Measurements from ENCODE around the gene TRMT44.
"Not testable (repeated sequence)": the region's sequence is repeated elsewhere in the genome, so short reads cannot be mapped to it uniquely, and the experiment has no call there.

Gene TRMT44

GRCh38 chr4:8467016-8467415, 26.4 kb downstream of the TRMT44 start:
- no peak for DNase-seq (ENCODE audit: low read depth, low spot score)

DNA sequence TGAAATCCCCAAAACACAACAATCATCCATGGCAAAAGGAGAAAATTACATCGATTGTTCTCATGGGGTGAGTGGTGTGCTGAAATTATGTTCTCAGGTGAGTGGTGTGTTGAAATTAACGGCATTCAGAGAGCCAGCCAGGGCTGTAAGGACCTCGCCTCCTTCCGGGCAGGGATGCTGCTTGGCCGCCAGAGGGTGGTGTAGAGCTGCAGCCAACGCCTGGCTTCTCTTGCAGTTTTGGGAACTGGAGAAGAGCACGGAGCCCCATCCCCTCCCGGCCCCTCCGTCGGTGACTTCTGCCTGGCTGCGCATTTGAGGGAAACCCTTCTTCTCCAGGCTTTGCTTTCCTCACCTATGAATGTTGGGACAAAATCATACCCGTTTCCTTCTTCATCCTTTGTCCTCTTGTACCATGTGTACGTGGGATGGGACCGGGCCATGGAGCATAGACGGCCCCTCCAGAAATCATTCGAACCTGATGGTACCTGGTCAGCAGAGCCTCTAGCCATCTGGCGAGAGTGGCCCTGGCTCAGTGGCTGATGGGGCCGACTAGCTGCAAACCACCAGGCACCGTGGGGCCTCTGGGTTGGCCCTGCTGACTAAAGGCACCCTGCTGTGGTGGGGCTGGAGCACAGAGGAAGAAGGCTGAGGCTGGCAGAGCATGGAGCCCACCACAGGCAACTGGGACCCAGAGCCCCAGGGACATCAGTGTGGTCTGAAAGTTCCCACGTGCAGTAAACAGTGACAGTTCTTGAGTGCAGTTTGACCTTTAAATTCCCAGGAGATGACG, 28.4 kb downstream of the TRMT44 start:
- peak; percentile 37 for DNase-seq (ENCODE audit: low read depth, low spot score)

DNA sequence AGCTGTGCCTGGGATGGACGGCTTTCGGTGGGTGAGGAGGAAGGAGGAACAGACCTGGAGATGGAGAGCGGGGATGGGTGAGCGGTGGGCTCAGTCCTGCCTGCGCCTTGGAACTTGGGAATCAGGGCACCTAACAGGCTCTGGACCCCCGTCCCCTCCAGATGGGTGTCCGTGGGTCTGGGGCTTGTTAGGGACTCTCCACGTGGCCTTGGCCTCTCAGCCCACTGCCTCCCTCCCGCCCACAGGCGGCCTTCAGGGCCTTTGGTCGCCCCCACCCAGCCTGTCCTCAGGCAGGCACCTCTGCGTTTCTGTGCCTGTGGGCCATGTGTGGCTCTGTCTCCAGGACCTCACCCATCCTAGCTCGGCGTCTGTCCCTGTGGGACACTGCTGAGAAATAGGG, 29.0 kb downstream of the TRMT44 start:
- DNase-seq (ENCODE audit: low read depth, low spot score), result no peak

DNA sequence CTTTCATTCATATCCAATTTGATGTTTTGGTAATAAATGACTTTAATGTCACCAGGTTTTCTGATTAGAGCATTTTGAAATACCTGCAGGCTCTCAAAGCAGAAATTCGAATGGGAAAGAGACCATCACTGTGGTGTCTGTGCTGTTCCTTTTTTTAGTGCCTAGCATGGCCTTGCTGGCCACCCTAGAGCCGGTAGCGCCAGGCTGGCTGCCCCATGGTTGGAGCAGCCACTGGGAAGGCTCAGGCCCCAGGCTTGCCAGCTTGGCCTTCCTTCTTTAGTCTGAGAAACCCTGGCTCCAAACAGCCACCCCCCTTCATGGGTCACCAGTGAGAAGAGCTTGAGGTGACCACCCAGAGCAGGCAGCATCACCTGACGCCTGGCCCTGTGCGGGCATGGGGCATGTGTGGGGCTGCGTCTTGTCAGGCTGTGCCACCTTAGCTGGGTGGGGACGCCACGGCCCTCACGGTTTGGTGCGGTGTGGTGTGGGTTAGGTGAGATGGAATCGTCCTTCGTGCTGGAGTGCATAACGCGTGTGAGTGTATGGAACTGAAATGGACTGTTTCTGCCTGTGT, 30.0 kb downstream of the TRMT44 start:
- no peak for DNase-seq (ENCODE audit: low read depth, low spot score)

DNA sequence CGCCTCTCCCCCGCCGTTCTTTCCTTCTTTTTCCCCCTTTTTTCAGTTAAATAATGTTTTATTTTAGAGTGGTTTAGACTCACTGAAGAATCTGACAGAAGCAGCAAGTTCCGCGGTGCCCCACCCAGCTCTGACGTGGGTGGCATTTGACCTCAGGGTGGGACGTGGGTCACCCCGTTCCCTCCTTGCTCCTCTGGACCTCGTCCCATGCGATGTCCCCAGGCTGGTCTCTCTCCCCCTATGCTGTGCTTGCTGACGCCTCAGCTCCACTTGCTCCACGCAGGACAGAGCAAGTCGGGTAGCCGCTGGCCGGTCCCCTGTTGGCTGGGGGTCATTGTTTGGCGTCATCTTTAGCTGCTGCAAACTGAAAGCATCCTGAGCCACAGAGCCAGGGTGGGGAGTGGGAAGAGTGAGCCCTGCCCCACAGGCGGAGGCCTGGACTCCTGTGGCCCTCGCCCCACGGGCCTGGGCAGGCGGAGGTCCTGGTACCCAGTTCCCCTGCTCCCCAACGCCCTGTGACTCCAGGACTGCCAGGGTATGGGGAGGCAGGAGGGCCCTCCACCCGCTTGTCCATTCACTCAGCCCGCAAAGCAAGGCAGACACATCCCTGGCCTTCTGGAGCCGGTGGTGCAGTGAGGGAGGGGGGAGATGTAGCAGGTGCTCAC, 30.8 kb downstream of the TRMT44 start:
- DNase-seq (ENCODE audit: low read depth, low spot score), result no peak

- no peak for DNase-seq (ENCODE audit: low read depth, low spot score)
These were observed 31.6 kb downstream of the TRMT44 start for GRCh38 chr4:8472158-8472688.

GRCh38 chr4:8472689-8473197, 32.2 kb downstream of the TRMT44 start:
- DNase-seq (ENCODE audit: low read depth, low spot score), result peak; percentile 99

DNA sequence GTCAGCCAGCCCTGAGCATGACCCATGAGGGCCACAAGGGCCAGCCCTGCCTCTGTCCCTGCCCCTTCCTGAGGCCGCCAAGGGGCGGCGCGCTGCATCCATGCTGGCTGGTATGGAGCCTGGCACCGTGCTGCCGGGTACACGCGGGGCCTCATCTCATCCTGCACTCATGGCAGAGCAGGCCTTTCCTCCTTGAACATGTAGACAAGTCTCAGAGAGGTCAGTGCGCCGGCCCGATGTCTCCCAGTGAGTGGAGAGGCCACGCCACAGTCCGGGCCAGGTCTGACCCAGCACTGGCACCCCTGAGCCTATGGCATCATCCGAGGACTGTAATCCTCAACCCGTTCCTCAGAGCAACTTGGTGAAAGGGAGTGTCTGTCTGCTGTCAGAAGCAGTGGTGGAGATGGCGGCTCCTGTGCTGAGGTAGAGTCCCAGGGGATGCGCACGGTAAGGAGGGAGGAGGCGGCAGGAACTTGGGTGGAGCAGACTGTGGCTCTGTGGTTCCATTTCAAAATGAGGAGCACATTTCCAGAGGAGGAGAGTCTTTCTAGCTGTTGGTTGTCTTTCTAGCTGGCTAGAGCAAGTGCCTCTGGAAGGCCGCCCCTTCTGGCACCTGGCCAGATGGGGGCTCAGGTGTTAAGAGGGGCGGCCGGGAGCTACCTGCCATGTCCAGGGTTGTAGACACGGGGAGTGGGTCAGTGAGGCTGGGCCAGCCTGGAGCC, 32.8 kb downstream of the TRMT44 start:
- no peak for DNase-seq (ENCODE audit: low read depth, low spot score)

- DNase-seq (ENCODE audit: low read depth, low spot score), result no peak
These were observed 33.5 kb downstream of the TRMT44 start for GRCh38 chr4:8473920-8474590.

GRCh38 chr4:8474856-8475255, 34.3 kb downstream of the TRMT44 start:
- no peak for DNase-seq (ENCODE audit: low read depth, low spot score)

DNA sequence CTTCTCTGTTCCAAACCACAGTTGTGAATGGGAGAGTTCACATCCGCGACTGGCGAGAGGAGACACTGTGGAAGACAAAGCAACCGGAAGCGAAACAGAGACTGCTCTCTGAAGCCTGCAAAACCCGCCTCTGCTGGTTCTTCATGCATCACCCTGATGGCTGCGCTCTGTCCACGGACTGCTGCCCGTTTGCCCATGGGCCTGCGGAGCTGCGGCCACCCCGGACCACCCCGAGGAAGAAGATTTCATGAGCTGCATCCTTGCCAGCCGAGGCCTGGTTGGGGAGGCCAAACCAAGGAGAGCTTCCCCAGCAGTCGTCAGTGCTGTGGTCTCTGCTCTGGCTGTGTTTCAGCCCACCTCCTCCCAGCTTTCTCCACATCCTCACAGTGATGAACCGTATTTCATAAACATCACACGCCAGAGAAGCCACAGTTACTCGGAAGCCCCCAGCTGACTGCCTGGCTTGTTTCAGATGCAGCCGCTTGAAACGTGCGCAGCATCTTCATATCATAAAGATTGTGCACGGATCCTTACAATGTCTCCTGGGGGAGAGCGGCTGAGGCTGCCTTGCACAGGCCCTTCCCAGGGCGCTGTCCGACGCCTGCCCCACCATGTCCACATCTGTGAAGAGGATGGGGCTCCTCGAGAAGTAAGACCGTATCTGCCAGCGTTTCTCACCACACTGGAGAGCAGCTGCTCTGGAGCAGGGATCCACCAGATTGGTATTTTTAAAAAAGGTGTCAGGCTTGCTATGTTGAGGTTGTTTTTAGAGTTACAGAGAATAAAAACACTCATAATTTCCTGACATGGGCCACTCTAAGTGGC, 35.4 kb downstream of the TRMT44 start:
- no peak for DNase-seq (ENCODE audit: low read depth, low spot score)

DNA sequence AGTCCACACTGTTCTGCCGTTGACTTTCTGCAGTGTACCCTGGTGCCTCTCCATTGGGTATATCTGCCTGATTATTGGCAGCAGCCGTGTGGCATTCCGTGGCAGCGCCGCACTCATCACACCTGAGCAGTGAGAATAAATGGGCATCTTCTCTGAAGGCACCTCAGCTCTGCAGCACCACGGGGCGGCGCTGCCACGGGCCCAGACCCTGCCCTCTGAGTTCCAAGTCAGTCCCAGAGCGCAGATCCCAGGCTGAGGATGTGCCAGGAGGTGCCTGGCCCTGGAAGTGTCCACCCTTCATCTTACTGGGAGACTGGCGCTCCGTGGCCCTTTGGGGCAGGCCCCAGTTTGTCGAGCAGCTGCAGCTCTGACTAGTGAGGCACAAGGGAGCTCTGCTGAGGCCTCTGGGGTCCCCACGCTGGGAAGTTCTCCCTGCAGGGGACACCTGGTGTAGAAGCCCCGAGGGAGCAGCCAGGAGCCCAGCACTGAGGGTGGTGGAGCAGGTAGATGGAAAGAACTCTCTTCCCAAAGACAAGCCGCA, 36.6 kb downstream of the TRMT44 start:
- no peak for DNase-seq (ENCODE audit: low read depth, low spot score)

GRCh38 chr4:8477676-8478075, 37.1 kb downstream of the TRMT44 start:
- DNase-seq (ENCODE audit: low read depth, low spot score), result no peak

- no peak for DNase-seq (ENCODE audit: low read depth, low spot score)
These were observed 37.8 kb downstream of the TRMT44 start for GRCh38 chr4:8478371-8478770.

GRCh38 chr4:8478801-8479744, 38.5 kb downstream of the TRMT44 start:
- DNase-seq (ENCODE audit: low read depth, low spot score), result no peak

- no peak for DNase-seq (ENCODE audit: low read depth, low spot score)
These were observed 39.6 kb downstream of the TRMT44 start for GRCh38 chr4:8480221-8480620.

GRCh38 chr4:8486643-8487042, 46.1 kb downstream of the TRMT44 start:
- not testable (repeated sequence) for DNase-seq (ENCODE audit: low read depth, low spot score)

- no peak for DNase-seq (ENCODE audit: low read depth, low spot score)
These were observed 48.3 kb downstream of the TRMT44 start for GRCh38 chr4:8488791-8489369.

- not testable (repeated sequence) for DNase-seq (ENCODE audit: low read depth, low spot score)
These were observed 50.9 kb downstream of the TRMT44 start for GRCh38 chr4:8491478-8491877.

Measured in smooth muscle cell of the brain vasculature (primary cell).